OCI-LY1 (cell line): ENCODE data around the gene TUBD1.

Experiments used
- H2AFZ ChIP-seq: fragments of 200-600 bp; sonication (generic), shearing (Covaris generic); 2 replicates; pipeline ENCODE4 v1.6.0; 2014; ENCODE audit warnings: antibody characterized with exemption, mild to moderate bottlenecking, low read length
- H3F3A ChIP-seq: fragments of 200-600 bp; sonication (generic), shearing (Covaris generic); 2 replicates; pipeline ENCODE4 v1.6.0; 2014; ENCODE audit warnings: mild to moderate bottlenecking, antibody characterized with exemption, low read length, moderate library complexity; ENCODE audit not compliant: insufficient read depth
- H3K27ac ChIP-seq: fragments of 200-600 bp; sonication (generic); 2 replicates; pipeline ENCODE4 v1.5.1; 2014; ENCODE audit warnings: low read length, mixed run types, mild to moderate bottlenecking, low read depth; ENCODE audit not compliant: poor library complexity, severe bottlenecking
- H3K27me3 ChIP-seq: fragments of 200-600 bp; sonication (generic); 2 replicates; pipeline ENCODE4 v1.6.0; 2014; ENCODE audit warnings: antibody characterized with exemption, mild to moderate bottlenecking, low read length, moderate library complexity; ENCODE audit not compliant: insufficient read depth
- H3K36me3 ChIP-seq: fragments of 200-600 bp; sonication (generic); 2 replicates; pipeline ENCODE4 v1.6.1; 2014; ENCODE audit warnings: mild to moderate bottlenecking, antibody characterized with exemption, low read length, moderate library complexity, mixed read lengths; ENCODE audit not compliant: insufficient read depth
- H3K4me1 ChIP-seq: fragments of 200-600 bp; sonication (generic); 2 replicates; pipeline ENCODE4 v1.5.1; 2014; ENCODE audit warnings: mild to moderate bottlenecking, low read length, moderate library complexity; ENCODE audit not compliant: insufficient read depth, severe bottlenecking
- H3K4me2 ChIP-seq: fragments of 200-600 bp; sonication (generic), shearing (Covaris generic); 2 replicates; pipeline ENCODE4 v1.6.1; 2014; ENCODE audit warnings: low read length
- H3K4me3 ChIP-seq: fragments of 200-600 bp; sonication (generic); 2 replicates; pipeline ENCODE4 v1.5.1; 2014; ENCODE audit warnings: low read length, low read depth, mild to moderate bottlenecking, mixed read lengths; ENCODE audit not compliant: poor library complexity, severe bottlenecking
- H3K79me2 ChIP-seq: fragments of 200-600 bp; shearing (Covaris generic); 2 replicates; pipeline ENCODE4 v1.6.1; 2016; ENCODE audit warnings: mixed run types, low read length, mixed read lengths; ENCODE audit not compliant: insufficient read depth
- H3K9ac ChIP-seq: fragments of 200-600 bp; sonication (generic), shearing (Covaris generic); 2 replicates; pipeline ENCODE4 v1.6.1; 2014; ENCODE audit warnings: mild to moderate bottlenecking, low read length, mixed read lengths
- H3K9me2 ChIP-seq: fragments of 200-600 bp; sonication (generic), shearing (Covaris generic); 2 replicates; pipeline ENCODE4 v1.6.1; 2014; ENCODE audit warnings: low read depth, mild to moderate bottlenecking, low read length, mixed read lengths
- H3K9me3 ChIP-seq: fragments of 200-600 bp; shearing (Covaris generic); 2 replicates; pipeline ENCODE4 v1.6.1; 2014; ENCODE audit warnings: low read length, mixed read lengths
- H4K20me1 ChIP-seq: fragments of 200-600 bp; sonication (generic), shearing (Covaris generic); 2 replicates; pipeline ENCODE4 v1.6.0; 2016; ENCODE audit warnings: mild to moderate bottlenecking, low read length; ENCODE audit not compliant: insufficient read depth
- CTCF ChIP-seq: fragments of 200-600 bp; sonication (generic), shearing (Covaris generic); IDR thresholded peaks from 2 replicates; pipeline ENCODE4 v1.5.1; 2017; ENCODE audit warnings: mild to moderate bottlenecking, antibody characterized with exemption, low read length, moderate library complexity, mixed read lengths
- EZH2 ChIP-seq: fragments of 200-600 bp; sonication (generic), shearing (Covaris generic); IDR thresholded peaks from 2 replicates; pipeline ENCODE4 v1.8.0; 2017; ENCODE audit warnings: borderline replicate concordance, mixed run types, mild to moderate bottlenecking, antibody characterized with exemption, low read length, moderate library complexity, mixed read lengths

The TUBD1 gene

GRCh38 chr17:59897090-59897489 is 4.3 kb upstream of the TUBD1 start:
- Histone ChIP-seq H3K27me3 (no peaks in the 10 kb centered on the region), H3F3A (no peaks in the 10 kb centered on the region), H3K9me2 (no peaks in the 10 kb centered on the region), H4K20me1 (no peaks in the 10 kb centered on the region), H3K4me1 (peaks cover 25% of the 10 kb centered on the region), H3K27ac (no peak overlapping the region), H3K79me2 (peaks cover 86% of the 10 kb centered on the region), H3K9me3 (no peaks in the 10 kb centered on the region), H2AFZ (no peak overlapping the region), H3K4me2 (no peak overlapping the region), H3K36me3 (peaks cover 23% of the 10 kb centered on the region), H3K4me3 (no peak overlapping the region), H3K9ac (no peak overlapping the region)
- TF ChIP-seq CTCF = no peak
- TF ChIP-seq EZH2 = no peak

GRCh38 chr17:59893676-59894100 is 945 bp upstream of the TUBD1 start:
- Histone ChIP-seq H3K9ac (peak overlapping the region; percentile 87), H3K9me3 (no peaks in the 10 kb centered on the region), H4K20me1 (no peaks in the 10 kb centered on the region), H3K27ac (peak overlapping the region; percentile 8), H3K27me3 (no peaks in the 10 kb centered on the region), H3K9me2 (no peaks in the 10 kb centered on the region), H3K4me1 (peaks cover 35% of the 10 kb centered on the region), H3K79me2 (peaks cover 65% of the 10 kb centered on the region), H3K36me3 (peaks cover 14% of the 10 kb centered on the region; the same call in 1 of the 2 replicates), H3K4me2 (peak overlapping the region; percentile 70), H2AFZ (no peak overlapping the region), H3F3A (no peaks in the 10 kb centered on the region), H3K4me3 (peak overlapping the region; percentile 83)
- TF ChIP-seq EZH2 = no peak
- TF ChIP-seq CTCF = no peak

- H2AFZ ChIP-seq = peak overlapping the region; percentile 22; the same call in 1 of the 2 replicates
- no peaks in the 10 kb centered on the region for H3F3A ChIP-seq
- H3K9me2 ChIP-seq = no peaks in the 10 kb centered on the region
- no peaks in the 10 kb centered on the region for H4K20me1 ChIP-seq
- H3K36me3 ChIP-seq = peaks cover 14% of the 10 kb centered on the region; the same call in 1 of the 2 replicates
- no peak for TF ChIP-seq CTCF
- TF ChIP-seq EZH2 = no peak
- peak overlapping the region; percentile 83 for H3K4me3 ChIP-seq
- H3K79me2 ChIP-seq = peaks cover 52% of the 10 kb centered on the region
- peak overlapping the region; percentile 82 for H3K9ac ChIP-seq
- peak overlapping the region; percentile 91 for H3K4me2 ChIP-seq
- H3K27me3 ChIP-seq = no peaks in the 10 kb centered on the region
- H3K4me1 ChIP-seq = peaks cover 33% of the 10 kb centered on the region
- no peaks in the 10 kb centered on the region for H3K9me3 ChIP-seq
- H3K27ac ChIP-seq = peak overlapping the region; percentile 71
Observed at GRCh38 chr17:59892251-59892923, 356 bp downstream of the TUBD1 start.
